ENCODE data around the gene RFX5.

Gene RFX5

DNA sequence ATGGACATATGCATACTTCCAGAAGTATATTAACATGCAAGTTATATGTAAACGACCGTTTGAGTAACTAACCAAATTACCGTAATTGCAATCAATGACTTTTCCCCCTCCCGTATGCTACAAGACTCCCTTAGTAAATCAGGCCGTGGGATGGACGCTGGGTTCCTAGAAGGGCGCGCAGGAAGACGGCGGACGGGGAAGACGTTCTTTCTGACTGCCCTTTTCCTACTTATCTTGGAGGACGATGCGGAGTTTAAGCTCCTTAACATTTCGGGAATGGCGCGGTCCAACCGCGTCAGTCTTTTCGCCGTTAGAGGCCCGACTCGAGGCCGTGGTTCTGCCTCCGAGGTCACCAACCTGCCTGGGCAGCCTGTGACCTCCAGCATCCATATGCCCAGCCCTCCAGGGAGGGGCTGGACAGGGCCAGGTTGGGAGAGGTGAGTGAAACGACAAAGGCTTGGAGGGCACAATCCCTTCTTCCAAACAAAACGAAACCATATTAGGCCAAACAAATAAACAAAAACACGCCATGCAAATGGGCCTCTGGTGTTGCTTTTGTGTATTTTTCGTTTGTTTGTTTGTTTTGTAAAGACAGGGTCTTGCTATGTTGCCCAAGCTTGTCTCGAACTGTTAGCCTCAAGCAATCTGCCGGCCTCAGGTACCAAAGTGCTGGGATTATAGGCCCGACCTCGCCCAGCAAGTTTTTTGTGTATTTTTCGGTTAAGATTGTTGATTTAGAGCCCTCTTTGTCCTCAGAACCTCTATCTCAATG lies 19.0 kb downstream of the RFX5 start:
- Histone ChIP-seq H4K20me1 (peaks cover 0 to 34% (median 8%) of the 10 kb centered on the region in 11 experiments; a peak in 10 of 22 replicates), H3K9me3 (replicated peaks in 1 of 11) (no peaks in the 10 kb centered on the region), H3K4me3 (peak overlapping the region; percentile 63 to 82 (median 75); a peak in 18 of 20 replicates), H3K9ac (peak overlapping the region; percentile 4 to 99 (median 97); a peak in 17 of 22 replicates), H3K4me1 (peaks cover 25 to 42% (median 34%) of the 10 kb centered on the region in 10 experiments), H3K27ac (peak overlapping the region; percentile 94 to 100 (median 97); a peak in 20 of 22 replicates), H3K4me2 (peak overlapping the region; percentile 66 to 99 (median 96); a peak in 20 of 22 replicates), H3K36me3 (peaks cover 16 to 31% (median 28%) of the 10 kb centered on the region in 11 experiments), H3K27me3 (no peaks in the 10 kb centered on the region)
- TF ChIP-seq Cebpa-rat (IDR thresholded peaks at IDR 0.05): no peak

GRCh38 chr1:151327223-151327902 lies 19.7 kb downstream of the RFX5 start, which contains the start of gene PI4KB:
Gene PI4KB (minus strand): TSS chr1:151327416. CDS start chr1:151316481, 10,935 bp downstream.
- no peaks in the 10 kb centered on the region for H3K27me3 ChIP-seq
- peaks cover 27 to 49% (median 35%) of the 10 kb centered on the region in 10 experiments for H3K4me1 ChIP-seq
- H3K9ac ChIP-seq: peak within 1 kb of the TSS; percentile 91 to 99 (median 97)
- peak within 1 kb of the TSS; percentile 94 to 100 (median 97) for H3K27ac ChIP-seq
- peaks cover 23 to 37% (median 35%) of the 10 kb centered on the region in 11 experiments for H3K36me3 ChIP-seq
- H4K20me1 ChIP-seq: peaks cover 0 to 41% (median 10%) of the 10 kb centered on the region in 11 experiments; a peak in 11 of 22 replicates
- H3K4me3 ChIP-seq: peak within 1 kb of the TSS; percentile 63 to 82 (median 75)
- TF ChIP-seq Cebpa-rat (IDR thresholded peaks at IDR 0.05): no peak
- no peaks in the 10 kb centered on the region for H3K9me3 ChIP-seq (replicated peaks in 1 of 11)
- H3K4me2 ChIP-seq: peak within 1 kb of the TSS; percentile 92 to 99 (median 98)

GRCh38 chr1:151326619-151327222 lies 20.3 kb downstream of the RFX5 start:
- no peaks in the 10 kb centered on the region for H3K27me3 ChIP-seq
- TF ChIP-seq Cebpa-rat (IDR thresholded peaks at IDR 0.05): no peak
- H4K20me1 ChIP-seq: peaks cover 0 to 48% (median 10%) of the 10 kb centered on the region in 11 experiments; a peak in 11 of 22 replicates
- H3K36me3 ChIP-seq: peaks cover 29 to 44% (median 41%) of the 10 kb centered on the region in 11 experiments
- H3K4me3 ChIP-seq: peak overlapping the region; percentile 63 to 82 (median 75)
- peak overlapping the region; percentile 94 to 100 (median 97) for H3K27ac ChIP-seq
- H3K9me3 ChIP-seq (replicated peaks in 1 of 11): no peaks in the 10 kb centered on the region
- peak overlapping the region; percentile 91 to 99 (median 97) for H3K9ac ChIP-seq
- peak overlapping the region; percentile 92 to 99 (median 98) for H3K4me2 ChIP-seq
- peaks cover 28 to 49% (median 35%) of the 10 kb centered on the region in 10 experiments for H3K4me1 ChIP-seq

GRCh38 chr1:151325646-151326429 lies 21.2 kb downstream of the RFX5 start:
- peak overlapping the region; percentile 92 to 99 (median 98) for H3K4me2 ChIP-seq
- peak overlapping the region; percentile 63 to 82 (median 75) for H3K4me3 ChIP-seq
- H3K27me3 ChIP-seq: no peaks in the 10 kb centered on the region
- no peaks in the 10 kb centered on the region for H3K9me3 ChIP-seq (replicated peaks in 1 of 11)
- peak overlapping the region; percentile 91 to 99 (median 97) for H3K9ac ChIP-seq
- peaks cover 0 to 56% (median 17%) of the 10 kb centered on the region in 11 experiments; a peak in 14 of 22 replicates for H4K20me1 ChIP-seq
- no peak for TF ChIP-seq Cebpa-rat (IDR thresholded peaks at IDR 0.05)
- H3K4me1 ChIP-seq: peaks cover 28 to 49% (median 36%) of the 10 kb centered on the region in 10 experiments
- H3K36me3 ChIP-seq: peaks cover 35 to 52% (median 48%) of the 10 kb centered on the region in 11 experiments
- peak overlapping the region; percentile 94 to 100 (median 97); a peak in 15 of 22 replicates for H3K27ac ChIP-seq

DNA sequence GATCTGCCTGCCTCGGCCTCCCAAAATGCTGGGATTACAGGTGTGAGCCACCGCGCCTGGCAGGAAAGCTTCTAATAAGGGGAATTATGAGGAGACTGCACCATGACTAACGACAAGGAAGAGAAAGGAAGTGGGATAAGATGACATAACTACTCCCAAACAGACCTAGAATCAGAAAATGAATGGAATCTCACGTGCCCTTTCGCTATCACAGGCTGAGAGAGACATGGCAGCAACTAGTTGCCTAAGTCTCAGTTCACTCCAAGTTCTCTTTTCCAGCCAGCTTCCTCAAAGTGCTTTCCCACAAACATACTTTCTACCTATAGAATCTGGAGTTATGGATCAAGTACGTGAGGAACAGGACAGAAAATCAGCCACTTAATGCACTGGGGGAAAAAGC lies 21.8 kb downstream of the RFX5 start:
- Histone ChIP-seq H3K27me3 (no peaks in the 10 kb centered on the region), H3K36me3 (peaks cover 41 to 58% (median 54%) of the 10 kb centered on the region in 11 experiments), H3K9me3 (replicated peaks in 1 of 11) (no peaks in the 10 kb centered on the region), H3K4me1 (peaks cover 27 to 49% (median 37%) of the 10 kb centered on the region in 10 experiments), H3K4me3 (peak overlapping the region in 4 of 10 experiments; percentile 6 to 81 (median 65); a peak in 4 of 20 replicates), H3K9ac (peak overlapping the region in 8 of 11 experiments; percentile 5 to 99 (median 97); a peak in 7 of 22 replicates), H3K4me2 (peak overlapping the region; percentile 92 to 99 (median 98)), H4K20me1 (peaks cover 1 to 62% (median 23%) of the 10 kb centered on the region in 11 experiments; a peak in 14 of 22 replicates), H3K27ac (peak overlapping the region in 5 of 11 experiments; percentile 1 to 100 (median 97); a peak in 4 of 22 replicates)
- TF ChIP-seq Cebpa-rat (IDR thresholded peaks at IDR 0.05): no peak

GRCh38 chr1:151324390-151324930 lies 22.6 kb downstream of the RFX5 start:
- Histone ChIP-seq H3K9me3 (replicated peaks in 1 of 11) (no peaks in the 10 kb centered on the region), H3K27ac (no peak overlapping the region), H3K36me3 (peaks cover 47 to 66% (median 61%) of the 10 kb centered on the region in 11 experiments), H3K27me3 (no peaks in the 10 kb centered on the region), H3K9ac (no peak overlapping the region), H3K4me2 (peak overlapping the region in 6 of 11 experiments; percentile 94 to 99 (median 97); a peak in 8 of 22 replicates), H3K4me3 (no peak overlapping the region), H3K4me1 (peaks cover 21 to 49% (median 37%) of the 10 kb centered on the region in 10 experiments), H4K20me1 (peaks cover 8 to 70% (median 30%) of the 10 kb centered on the region in 11 experiments; a peak in 14 of 22 replicates)
- no peak for TF ChIP-seq Cebpa-rat (IDR thresholded peaks at IDR 0.05)

- TF ChIP-seq Cebpa-rat (IDR thresholded peaks at IDR 0.05): no peak
- Histone ChIP-seq H3K4me3 (no peak overlapping the region), H3K27ac (no peak overlapping the region), H3K4me2 (no peak overlapping the region), H3K36me3 (peaks cover 85 to 100% (median 93%) of the 10 kb centered on the region in 11 experiments), H4K20me1 (peaks cover 4 to 83% (median 55%) of the 10 kb centered on the region in 11 experiments; a peak in 16 of 22 replicates), H3K9me3 (replicated peaks in 1 of 11) (no peaks in the 10 kb centered on the region), H3K4me1 (peaks cover 7 to 37% (median 20%) of the 10 kb centered on the region in 10 experiments; a peak in 19 of 20 replicates), H3K27me3 (no peaks in the 10 kb centered on the region), H3K9ac (no peak overlapping the region)
Measured at GRCh38 chr1:151318975-151319374, 28.1 kb downstream of the RFX5 start.

Data from BLaER1 treated with 17β-estradiol and CSF1 and Interleukin-3, amounts not matched to agents 10 nM and 100 nM (cell line).